Smooth muscle cell (in vitro differentiated cells): ENCODE results near the gene NHEJ1. TPM values are rescaled to one million over a fixed set of nuclear protein-coding genes. Genes with fewer than 3 reads are reported as not detected.
"Not testable (repeated sequence)": the region's sequence is repeated elsewhere in the genome, so short reads cannot be mapped to it uniquely, and the experiment has no call there.

ENCODE experiments used
- DNase-seq: peaks from one replicate; lab custom pipeline; 2025; ENCODE audit not compliant: unreplicated experiment; lab: John Stamatoyannopoulos, UW
- H2AFZ ChIP-seq: fragments of 200-600 bp; sonication (generic); 2 replicates; pipeline ENCODE4 v1.6.0; 2016; ENCODE audit warnings: antibody characterized with exemption, low read depth, mild to moderate bottlenecking
- H3F3A ChIP-seq: fragments of 200-600 bp; sonication (generic); 2 replicates; pipeline ENCODE4 v1.6.0; 2017; ENCODE audit warnings: antibody characterized with exemption, low read depth
- H3K27ac ChIP-seq: fragments of 200-600 bp; sonication (generic); 2 replicates; pipeline ENCODE4 v1.5.1; 2016; ENCODE audit warnings: low read depth, mild to moderate bottlenecking
- H3K27me3 ChIP-seq: fragments of 200-600 bp; sonication (generic); 2 replicates; pipeline ENCODE4 v1.6.1; 2016; ENCODE audit warnings: low read depth, mild to moderate bottlenecking
- H3K36me3 ChIP-seq: fragments of 200-600 bp; sonication (generic); 2 replicates; pipeline ENCODE4 v1.5.1; 2016; ENCODE audit warnings: low read depth
- H3K4me1 ChIP-seq: fragments of 200-600 bp; sonication (generic); 2 replicates; pipeline ENCODE4 v1.5.1; 2016; ENCODE audit warnings: low read depth
- H3K4me2 ChIP-seq: fragments of 200-600 bp; sonication (generic); 2 replicates; pipeline ENCODE4 v1.6.0; 2016; ENCODE audit warnings: mild to moderate bottlenecking
- H3K4me3 ChIP-seq: fragments of 200-600 bp; sonication (generic); 2 replicates; pipeline ENCODE4 v1.5.1; 2016; ENCODE audit warnings: mild to moderate bottlenecking
- H3K79me2 ChIP-seq: fragments of 200-600 bp; sonication (generic); 2 replicates; pipeline ENCODE4 v1.6.0; 2016; ENCODE audit warnings: low read depth, mild to moderate bottlenecking
- H3K9ac ChIP-seq: fragments of 200-600 bp; sonication (generic); 2 replicates; pipeline ENCODE4 v1.6.0; 2016; ENCODE audit warnings: low read depth
- H3K9me3 ChIP-seq: fragments of 200-600 bp; sonication (generic); replicated peaks from 2 replicates; pipeline ENCODE4 v1.5.1; 2016; ENCODE audit warnings: low read depth
- H4K20me1 ChIP-seq: fragments of 200-600 bp; sonication (generic); 2 replicates; pipeline ENCODE4 v1.6.0; 2016; ENCODE audit warnings: low read depth
- CTCF ChIP-seq: fragments of 200-600 bp; sonication (generic); IDR thresholded peaks from 2 replicates; pipeline ENCODE4 v1.5.1; 2017; ENCODE audit warnings: borderline replicate concordance, mild to moderate bottlenecking, antibody characterized with exemption; ENCODE audit not compliant: insufficient read depth, poor library complexity, severe bottlenecking
- WGBS: methylation state at CpG from one replicate; pipeline ENCODE4 v1.1.7; 2016; ENCODE audit warnings: low lambda C conversion rate; 5-methylcytosine and 5-hydroxymethylcytosine counted together
- polyA plus RNA-seq: library from polyadenylated mRNA; unstranded; fragments of >200 nt; fragmentation: Nextera tagmentation; extraction: Ambion mirVana; gene quantifications from 2 replicates; pipeline ENCODE4 v1.2.1, GENCODE V29; 2016
- total RNA-seq: library from RNA; depleted of rRNA; stranded (reverse); fragments of >200 nt; gene quantifications from 2 replicates; pipeline ENCODE4 v1.2.3, GENCODE V29; 2014

The NHEJ1 gene
- total and polyA plus RNA-seq, 2 experiments from 2014 or later, result 6.0 to 8.5 TPM

- no peak overlapping the region for H3K4me2 ChIP-seq
- H3K9ac ChIP-seq, result no peak overlapping the region
- DNase-seq, result no peak
- H3K9me3 ChIP-seq, result no peaks in the 10 kb centered on the region
- H3K27ac ChIP-seq, result no peak overlapping the region
- peaks cover 5% of the 10 kb centered on the region for H3F3A ChIP-seq
- WGBS, result 88% methylated on average over 5 of the region's 5 CpGs
- H3K27me3 ChIP-seq, result no peaks in the 10 kb centered on the region
- H3K4me3 ChIP-seq, result no peak overlapping the region
- H3K36me3 ChIP-seq, result no peaks in the 10 kb centered on the region
- no peaks in the 10 kb centered on the region for H3K79me2 ChIP-seq
- H3K4me1 ChIP-seq, result no peaks in the 10 kb centered on the region
- no peaks in the 10 kb centered on the region for H4K20me1 ChIP-seq
- H2AFZ ChIP-seq, result no peak overlapping the region
- TF ChIP-seq CTCF, result no peak
These were observed 44.5 kb upstream of the NHEJ1 start for GRCh38 chr2:219205165-219205538.

GRCh38 chr2:219204425-219205164, 44.0 kb upstream of the NHEJ1 start:
- WGBS, result 90% methylated on average over 7 of the region's 7 CpGs
- Histone ChIP-seq H3K4me3 (no peak overlapping the region), H3K79me2 (no peaks in the 10 kb centered on the region), H2AFZ (no peak overlapping the region), H3K27ac (no peak overlapping the region), H3K9me3 (no peaks in the 10 kb centered on the region), H3F3A (peaks cover 5% of the 10 kb centered on the region), H3K36me3 (no peaks in the 10 kb centered on the region), H3K4me1 (no peaks in the 10 kb centered on the region), H3K4me2 (no peak overlapping the region), H3K27me3 (no peaks in the 10 kb centered on the region), H4K20me1 (no peaks in the 10 kb centered on the region), H3K9ac (no peak overlapping the region)
- DNase-seq, result no peak
- no peak for TF ChIP-seq CTCF

GRCh38 chr2:219201331-219201730, 40.7 kb upstream of the NHEJ1 start:
- not testable (repeated sequence) for H2AFZ ChIP-seq, H3K9me3 ChIP-seq, H3K4me1 ChIP-seq, H3K79me2 ChIP-seq, H3K27me3 ChIP-seq, H3K27ac ChIP-seq, H3K4me2 ChIP-seq, H3K4me3 ChIP-seq, DNase-seq, H4K20me1 ChIP-seq, H3F3A ChIP-seq, H3K9ac ChIP-seq, H3K36me3 ChIP-seq
- WGBS, result 92% methylated on average over 21 of the region's 21 CpGs

GRCh38 chr2:219200502-219201326, 40.1 kb upstream of the NHEJ1 start:
- H3K27ac ChIP-seq, H3K4me1 ChIP-seq, H3K79me2 ChIP-seq, H3K4me2 ChIP-seq, H4K20me1 ChIP-seq, H3K9me3 ChIP-seq, H3K9ac ChIP-seq, H3K36me3 ChIP-seq, DNase-seq, H3K27me3 ChIP-seq, H3K4me3 ChIP-seq, H3F3A ChIP-seq, H2AFZ ChIP-seq: not testable (repeated sequence)
- WGBS, result 80% methylated on average over 26 of the region's 26 CpGs
